Heart left ventricle (tissue), 13 donors: ENCODE data around the gene GPBP1.
"Not testable (repeated sequence)": the region's sequence is repeated elsewhere in the genome, so short reads cannot be mapped to it uniquely, and the experiment has no call there.

Source experiments
- POLR2A ChIP-seq, 2 donors: fragments of 450-650 bp; IDR thresholded peaks; one replicate each; pipeline ENCODE4 v1.6.1; 2017; ENCODE audit warnings: antibody characterized with exemption in 2 of 2, mild to moderate bottlenecking in 2 of 2, moderate library complexity in 2 of 2
- TF ChIP-seq, protein P1 (sequence below), 12 donors: fragments of 200-600 bp; sonication (generic) in 4 of 12; IDR thresholded peaks; one replicate each; pipeline versions ENCODE4 v1.5.0 to v1.8.0; 2018 to 2022; ENCODE audit warnings: antibody characterized with exemption in 12 of 12, mild to moderate bottlenecking in 5 of 12
- donor health status: ischemic (EF 13 %, LVEDD 7.1; RV severe dilation, severe dysfunction).
- donor health status: DM: no; HTN: yes; CAD: no.
- donor health status: DM: no; HTN: no; CAD: no.
- donor health status: ischemic (EF 25% LVEDD 6.9; RV normal size, moderate dysfunction).
- donor health status: ischemic (EF 25% LVEDD 5.7; RV mildly dilated, moderate dysfunction).
- donor health status: ischemic (EF 35%, LVEDD 5.7; RV mildly dilated, moderate dysfunction).
- donor health status: nonischemic (EF 11% LVEDD 7.7; RV severe dilation, severe dysfunction).
- donor health status: DM: yes; HTN: yes; CAD: no.
- donor health status: PGD.
- donor health status: ischemic (EF 29% LVEDD 5.4; RV normal size, mild dysfunction).
- donor health status: nonischemic (EF 23%, LVEDD 6.1; RV moderate dilation, normal function).

DNA sequence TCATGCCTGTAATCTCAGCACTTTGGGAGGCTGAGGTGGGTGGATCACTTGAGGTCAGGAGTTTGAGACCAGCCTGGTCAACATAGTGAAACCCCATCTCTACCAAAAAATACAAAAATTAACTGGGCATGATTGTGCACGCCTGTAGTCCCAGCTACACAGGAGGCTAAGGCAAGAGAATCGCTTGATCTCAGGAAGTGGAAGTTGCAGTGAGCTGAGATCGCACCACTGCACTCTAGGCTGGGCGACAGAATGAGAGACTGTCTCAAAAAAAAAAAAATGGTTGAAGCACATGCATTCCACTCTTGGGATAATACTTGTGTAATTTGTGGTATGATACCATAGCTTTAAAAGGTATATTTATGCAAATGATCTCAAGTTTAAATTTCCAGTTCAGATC lies 14.1 kb downstream of the GPBP1 start:
- TF ChIP-seq, protein P1, sequence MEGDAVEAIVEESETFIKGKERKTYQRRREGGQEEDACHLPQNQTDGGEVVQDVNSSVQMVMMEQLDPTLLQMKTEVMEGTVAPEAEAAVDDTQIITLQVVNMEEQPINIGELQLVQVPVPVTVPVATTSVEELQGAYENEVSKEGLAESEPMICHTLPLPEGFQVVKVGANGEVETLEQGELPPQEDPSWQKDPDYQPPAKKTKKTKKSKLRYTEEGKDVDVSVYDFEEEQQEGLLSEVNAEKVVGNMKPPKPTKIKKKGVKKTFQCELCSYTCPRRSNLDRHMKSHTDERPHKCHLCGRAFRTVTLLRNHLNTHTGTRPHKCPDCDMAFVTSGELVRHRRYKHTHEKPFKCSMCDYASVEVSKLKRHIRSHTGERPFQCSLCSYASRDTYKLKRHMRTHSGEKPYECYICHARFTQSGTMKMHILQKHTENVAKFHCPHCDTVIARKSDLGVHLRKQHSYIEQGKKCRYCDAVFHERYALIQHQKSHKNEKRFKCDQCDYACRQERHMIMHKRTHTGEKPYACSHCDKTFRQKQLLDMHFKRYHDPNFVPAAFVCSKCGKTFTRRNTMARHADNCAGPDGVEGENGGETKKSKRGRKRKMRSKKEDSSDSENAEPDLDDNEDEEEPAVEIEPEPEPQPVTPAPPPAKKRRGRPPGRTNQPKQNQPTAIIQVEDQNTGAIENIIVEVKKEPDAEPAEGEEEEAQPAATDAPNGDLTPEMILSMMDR (IDR thresholded peaks at IDR 0.05), result not testable (repeated sequence)
- TF ChIP-seq POLR2A (IDR thresholded peaks at IDR 0.05), result not testable (repeated sequence)
